Measurements from ENCODE around the gene CPLX4. TPM values are rescaled to one million over a fixed set of nuclear protein-coding genes. Genes with fewer than 3 reads are reported as not detected.

CPLX4 gene
- total and polyA plus RNA-seq, 2 donors (not counting 1 experiment from before 2014, with no cell fraction given): not detected

DNA sequence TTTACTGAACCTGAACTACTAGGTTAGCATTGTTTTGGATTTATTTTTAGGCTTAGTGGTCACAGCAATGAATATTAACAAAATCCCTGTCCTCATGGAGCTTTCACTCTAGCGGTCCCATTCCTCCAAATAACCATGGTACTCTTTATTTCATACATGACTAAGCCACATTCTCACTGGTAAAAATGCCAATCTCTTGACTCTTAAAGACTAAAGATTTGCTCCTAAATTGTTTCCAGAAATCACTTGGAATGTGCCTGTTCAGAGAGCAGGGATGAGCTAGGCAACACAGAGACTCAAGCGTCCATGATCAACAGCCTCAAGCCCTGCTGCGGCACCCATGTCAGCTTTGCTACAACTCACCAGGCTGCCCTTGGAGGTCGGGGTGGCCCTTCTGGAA, 27.1 kb upstream of the CPLX4 start:
- no peak overlapping the region for H2AFZ ChIP-seq (ENCODE audit: low read length)
- H3K9me3 ChIP-seq (ENCODE audit: control insufficient read depth, insufficient read depth, low read depth, low read length): no peaks in the 10 kb centered on the region
- H3K4me1 ChIP-seq (ENCODE audit: control insufficient read depth, extremely low read depth, insufficient read depth, low read length): peaks cover 3% of the 10 kb centered on the region
- no peak for DNase-seq (ENCODE audit: low read depth in 2 of 2)
- H3K4me2 ChIP-seq (ENCODE audit: extremely low read depth, insufficient read depth, low read length): no peak overlapping the region
- no peak overlapping the region for H3K9ac ChIP-seq (ENCODE audit: insufficient read depth, low read length)
- TF ChIP-seq, protein P1, sequence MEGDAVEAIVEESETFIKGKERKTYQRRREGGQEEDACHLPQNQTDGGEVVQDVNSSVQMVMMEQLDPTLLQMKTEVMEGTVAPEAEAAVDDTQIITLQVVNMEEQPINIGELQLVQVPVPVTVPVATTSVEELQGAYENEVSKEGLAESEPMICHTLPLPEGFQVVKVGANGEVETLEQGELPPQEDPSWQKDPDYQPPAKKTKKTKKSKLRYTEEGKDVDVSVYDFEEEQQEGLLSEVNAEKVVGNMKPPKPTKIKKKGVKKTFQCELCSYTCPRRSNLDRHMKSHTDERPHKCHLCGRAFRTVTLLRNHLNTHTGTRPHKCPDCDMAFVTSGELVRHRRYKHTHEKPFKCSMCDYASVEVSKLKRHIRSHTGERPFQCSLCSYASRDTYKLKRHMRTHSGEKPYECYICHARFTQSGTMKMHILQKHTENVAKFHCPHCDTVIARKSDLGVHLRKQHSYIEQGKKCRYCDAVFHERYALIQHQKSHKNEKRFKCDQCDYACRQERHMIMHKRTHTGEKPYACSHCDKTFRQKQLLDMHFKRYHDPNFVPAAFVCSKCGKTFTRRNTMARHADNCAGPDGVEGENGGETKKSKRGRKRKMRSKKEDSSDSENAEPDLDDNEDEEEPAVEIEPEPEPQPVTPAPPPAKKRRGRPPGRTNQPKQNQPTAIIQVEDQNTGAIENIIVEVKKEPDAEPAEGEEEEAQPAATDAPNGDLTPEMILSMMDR (conservative IDR thresholded peaks at IDR 0.05 in 1 of 2, IDR thresholded peaks at IDR 0.05 in 1 of 2; ENCODE audit: low read depth in 1 of 2, low read length in 2 of 2): no peak
- no peak for TF ChIP-seq EZH2 (IDR thresholded peaks at IDR 0.05; ENCODE audit: low read length, missing control alignments)
- no peak overlapping the region for H3K27ac ChIP-seq (ENCODE audit: insufficient read depth, low read length)
- H4K20me1 ChIP-seq (ENCODE audit: control insufficient read depth, extremely low read depth, insufficient read depth, low read length): no peaks in the 10 kb centered on the region
- H3K4me3 ChIP-seq (replicated peaks in 1 of 4; ENCODE audit: control extremely low read depth in 1 of 4, insufficient read depth in 1 of 4, low read depth in 3 of 4, low read length in 4 of 4): no peak overlapping the region
- H3K27me3 ChIP-seq (ENCODE audit: control insufficient read depth, insufficient read depth, low read length): no peaks in the 10 kb centered on the region
- peaks cover 5% of the 10 kb centered on the region for H3K36me3 ChIP-seq (ENCODE audit: control insufficient read depth, insufficient read depth, low read length)
- H3K79me2 ChIP-seq (ENCODE audit: control insufficient read depth, insufficient read depth, low read length): peaks cover 8% of the 10 kb centered on the region

- TF ChIP-seq, protein P1 (conservative IDR thresholded peaks at IDR 0.05 in 1 of 2, IDR thresholded peaks at IDR 0.05 in 1 of 2; ENCODE audit: low read depth in 1 of 2, low read length in 2 of 2): no peak
- no peak for TF ChIP-seq EZH2 (IDR thresholded peaks at IDR 0.05; ENCODE audit: low read length, missing control alignments)
- Histone ChIP-seq H3K79me2 (ENCODE audit: control insufficient read depth, insufficient read depth, low read length) (peaks cover 8% of the 10 kb centered on the region), H3K36me3 (ENCODE audit: control insufficient read depth, insufficient read depth, low read length) (peaks cover 5% of the 10 kb centered on the region)
Measured at GRCh38 chr18:59344996-59345395, 26.5 kb upstream of the CPLX4 start.

GRCh38 chr18:59343926-59344325, 25.5 kb upstream of the CPLX4 start:
- Histone ChIP-seq H3K27me3 (ENCODE audit: control insufficient read depth, insufficient read depth, low read length) (no peaks in the 10 kb centered on the region), H3K36me3 (ENCODE audit: control insufficient read depth, insufficient read depth, low read length) (peaks cover 8% of the 10 kb centered on the region), H3K4me2 (ENCODE audit: extremely low read depth, insufficient read depth, low read length) (no peak overlapping the region), H2AFZ (ENCODE audit: low read length) (no peak overlapping the region), H3K4me3 (replicated peaks in 1 of 4; ENCODE audit: control extremely low read depth in 1 of 4, insufficient read depth in 1 of 4, low read depth in 3 of 4, low read length in 4 of 4) (no peak overlapping the region), H3K4me1 (ENCODE audit: control insufficient read depth, extremely low read depth, insufficient read depth, low read length) (peaks cover 3% of the 10 kb centered on the region), H3K9me3 (ENCODE audit: control insufficient read depth, insufficient read depth, low read depth, low read length) (no peaks in the 10 kb centered on the region), H3K79me2 (ENCODE audit: control insufficient read depth, insufficient read depth, low read length) (peaks cover 8% of the 10 kb centered on the region), H3K9ac (ENCODE audit: insufficient read depth, low read length) (no peak overlapping the region), H3K27ac (ENCODE audit: insufficient read depth, low read length) (no peak overlapping the region), H4K20me1 (ENCODE audit: control insufficient read depth, extremely low read depth, insufficient read depth, low read length) (no peaks in the 10 kb centered on the region)
- DNase-seq (ENCODE audit: low read depth in 2 of 2): peak in 1 of 2 donors; percentile 9
- no peak for TF ChIP-seq EZH2 (IDR thresholded peaks at IDR 0.05; ENCODE audit: low read length, missing control alignments)
- TF ChIP-seq, protein P1 (conservative IDR thresholded peaks at IDR 0.05 in 1 of 2, IDR thresholded peaks at IDR 0.05 in 1 of 2; ENCODE audit: low read depth in 1 of 2, low read length in 2 of 2): no peak

More at GRCh38 chr18:59344996-59345395, 26.5 kb upstream of the CPLX4 start:
- H3K4me1 ChIP-seq (ENCODE audit: control insufficient read depth, extremely low read depth, insufficient read depth, low read length): peaks cover 3% of the 10 kb centered on the region
- H3K27me3 ChIP-seq (ENCODE audit: control insufficient read depth, insufficient read depth, low read length): no peaks in the 10 kb centered on the region
- H3K27ac ChIP-seq (ENCODE audit: insufficient read depth, low read length): no peak overlapping the region
- no peak overlapping the region for H2AFZ ChIP-seq (ENCODE audit: low read length)
- H3K4me3 ChIP-seq (replicated peaks in 1 of 4; ENCODE audit: control extremely low read depth in 1 of 4, insufficient read depth in 1 of 4, low read depth in 3 of 4, low read length in 4 of 4): no peak overlapping the region
- DNase-seq (ENCODE audit: low read depth in 2 of 2): no peak
- H3K4me2 ChIP-seq (ENCODE audit: extremely low read depth, insufficient read depth, low read length): no peak overlapping the region
- no peak overlapping the region for H3K9ac ChIP-seq (ENCODE audit: insufficient read depth, low read length)
- no peaks in the 10 kb centered on the region for H4K20me1 ChIP-seq (ENCODE audit: control insufficient read depth, extremely low read depth, insufficient read depth, low read length)
- no peaks in the 10 kb centered on the region for H3K9me3 ChIP-seq (ENCODE audit: control insufficient read depth, insufficient read depth, low read depth, low read length)
